Hepatocyte (in vitro differentiated cells): ENCODE measurements around the gene VAV2.

Experiments
- CTCF ChIP-seq: fragments of 200-600 bp; sonication (generic); IDR thresholded peaks from 2 replicates; pipeline ENCODE4 v1.5.1; 2016; ENCODE audit warnings: antibody characterized with exemption, mild to moderate bottlenecking; ENCODE audit not compliant: poor library complexity
- EZH2 ChIP-seq: fragments of 200-600 bp; sonication (generic); IDR thresholded peaks from 2 replicates; pipeline ENCODE4 v1.6.1; 2016; ENCODE audit warnings: antibody characterized with exemption, mild to moderate bottlenecking, borderline replicate concordance

- no peak for TF ChIP-seq EZH2
- TF ChIP-seq CTCF = no peak
These were observed 145.5 kb downstream of the VAV2 start for GRCh38 chr9:133846483-133847090.
